Skeletal muscle cell (primary cell): Measurements from ENCODE around the gene TICAM1.
"Not testable (repeated sequence)": the region's sequence is repeated elsewhere in the genome, so short reads cannot be mapped to it uniquely, and the experiment has no call there.

ENCODE experiments used
- DNase-seq: peaks from one replicate; pipeline ENCODE4 v3.0.0-alpha.2; 2010; ENCODE audit warnings: low read depth
- H3K4me3 ChIP-seq: 2 replicates; pipeline ENCODE4 v1.5.1; 2011; ENCODE audit warnings: low read depth, mild to moderate bottlenecking, control low read depth, low read length, moderate library complexity

Gene TICAM1

GRCh38 chr19:4780860-4781259, 50.7 kb downstream of the TICAM1 start:
- no peak for DNase-seq
- no peak overlapping the region for H3K4me3 ChIP-seq

GRCh38 chr19:4778124-4778523, 53.4 kb downstream of the TICAM1 start:
- not testable (repeated sequence) for DNase-seq, H3K4me3 ChIP-seq

DNA sequence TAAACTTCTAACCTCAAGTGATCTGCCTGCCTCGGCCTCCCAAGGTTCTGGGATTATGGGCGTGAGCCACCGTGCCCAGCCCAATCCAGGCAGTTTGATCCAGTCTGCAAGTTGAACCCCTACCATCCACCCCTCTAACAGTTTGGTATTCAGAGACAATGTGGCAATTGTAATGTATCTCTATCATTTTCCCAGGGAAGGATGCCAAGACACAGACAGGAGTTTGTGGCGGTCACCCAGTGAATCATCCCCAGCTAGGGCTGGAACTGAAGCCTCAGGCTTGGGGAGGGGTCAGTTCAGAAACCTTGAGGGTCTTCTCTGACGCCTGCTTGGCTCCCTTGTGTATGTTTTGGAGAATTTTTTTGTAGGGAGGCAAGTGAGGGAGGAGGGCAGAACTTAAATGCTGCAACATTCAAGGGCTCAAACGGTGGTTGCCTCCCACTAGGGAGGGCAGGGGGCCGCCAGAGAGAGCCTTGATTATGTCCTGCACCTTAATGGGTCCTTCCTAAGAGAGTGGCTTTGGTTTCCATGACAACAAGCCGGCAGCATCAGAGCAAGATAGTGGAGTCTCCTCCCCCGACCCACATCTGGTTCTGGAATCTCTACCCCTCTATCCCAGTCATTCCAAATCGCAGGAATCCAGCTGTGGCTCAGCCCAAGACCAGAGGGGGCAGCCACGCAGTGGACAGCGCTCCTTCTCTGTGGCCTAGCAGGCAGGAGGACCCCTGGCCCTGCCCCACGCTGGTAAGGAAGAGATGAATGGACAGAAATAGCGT, 54.9 kb downstream of the TICAM1 start:
- DNase-seq = no peak
- no peak overlapping the region for H3K4me3 ChIP-seq

GRCh38 chr19:4775627-4776152, 55.8 kb downstream of the TICAM1 start:
- no peak overlapping the region for H3K4me3 ChIP-seq
- DNase-seq = no peak

GRCh38 chr19:4774136-4774535, 57.4 kb downstream of the TICAM1 start:
- DNase-seq = no peak
- H3K4me3 ChIP-seq = no peak overlapping the region

DNA sequence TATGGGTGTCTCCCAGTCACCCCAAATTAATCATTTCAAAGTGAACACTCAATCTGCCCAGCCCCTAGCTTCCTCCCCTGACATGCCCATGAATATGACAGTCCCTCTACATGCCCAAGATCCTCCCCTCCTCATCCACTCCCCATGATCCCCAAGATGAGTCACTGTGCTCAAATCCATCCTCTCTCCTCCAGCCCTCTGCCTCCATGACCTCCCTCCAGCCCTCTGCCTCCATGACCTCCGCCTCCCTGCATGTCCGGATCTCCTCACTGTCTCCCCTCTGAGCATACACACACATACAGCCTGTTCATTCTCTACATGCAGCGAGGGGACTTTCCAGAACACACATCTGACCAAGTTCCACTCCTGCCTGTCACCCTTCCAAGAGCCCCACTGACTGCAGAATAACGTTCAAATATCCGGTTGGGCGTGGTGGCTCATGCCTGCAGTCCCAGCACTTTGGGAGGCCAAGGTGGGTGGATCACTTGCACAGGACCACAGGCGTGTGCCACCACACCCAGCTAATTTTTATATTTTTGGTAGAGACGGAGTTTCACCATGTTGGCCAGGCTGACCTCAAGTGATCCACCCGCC, 58.4 kb downstream of the TICAM1 start:
- H3K4me3 ChIP-seq = no peak overlapping the region
- no peak for DNase-seq

- no peak overlapping the region for H3K4me3 ChIP-seq
- DNase-seq = no peak
Measured at GRCh38 chr19:4772566-4772965, 58.9 kb downstream of the TICAM1 start.

DNA sequence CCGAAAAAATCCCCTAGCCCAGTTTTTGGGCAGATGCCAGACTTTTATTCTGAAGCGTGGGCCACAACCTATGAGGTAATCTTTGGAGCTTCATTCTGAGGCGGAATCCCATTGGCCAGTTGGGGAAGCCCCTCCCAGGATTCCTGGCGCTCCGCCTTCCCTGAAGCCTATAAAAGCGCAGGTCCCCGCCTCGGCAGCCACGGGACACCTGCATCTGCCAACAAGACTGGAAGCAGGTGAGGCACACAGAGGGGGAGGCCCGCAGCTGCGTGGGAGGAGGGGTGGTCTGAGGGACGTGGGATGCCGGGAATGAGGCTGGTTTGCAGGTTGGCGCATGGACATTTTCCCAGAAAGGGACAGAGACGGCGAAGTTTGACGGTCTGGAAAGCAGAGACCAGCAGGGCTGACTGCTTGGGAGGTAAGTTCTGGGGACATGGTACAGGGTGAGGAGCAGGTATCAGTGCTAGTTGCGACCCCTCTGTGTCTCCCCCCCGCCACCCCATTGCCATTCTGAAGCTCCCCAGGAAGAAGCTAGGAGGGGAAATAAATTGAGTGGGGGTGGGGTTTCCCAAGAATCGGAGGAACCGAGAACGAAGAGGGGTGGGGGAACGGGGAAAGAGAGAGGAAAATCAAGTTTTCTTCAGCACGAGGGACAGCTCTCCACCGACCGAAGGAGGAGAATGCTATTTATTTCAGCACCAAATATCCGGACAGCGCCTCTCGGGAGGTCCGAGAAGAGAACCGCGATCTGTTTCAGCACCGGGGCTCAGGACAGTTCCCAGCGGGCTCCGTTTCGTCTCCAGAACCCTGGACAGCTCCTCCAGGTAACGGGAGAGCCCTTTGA, 62.4 kb downstream of the TICAM1 start:
- no peak overlapping the region for H3K4me3 ChIP-seq
- peak; percentile 33 for DNase-seq
